OCI-LY7 (cell line): ENCODE measurements around the gene KIF14. TPM values are rescaled to one million over a fixed set of nuclear protein-coding genes. Genes with fewer than 3 reads are reported as not detected.

Source experiments
- BruUV-seq: library from RNA; stranded (reverse); fragments of 400-500 nt; replicated peaks from 2 replicates; lab custom pipeline; 2021; lab: Mats Ljungman, UMichigan
- CTCF ChIA-PET: fragments of 300-600 bp; sonication (Branson Sonifier 250); formaldehyde crosslinking; loops from one replicate; lab custom pipeline; 2022; ENCODE audit warnings: antibody characterized with exemption; ENCODE audit not compliant: unreplicated experiment; lab: Charles Lee
- POLR2A ChIA-PET: fragments of 300-600 bp; sonication (Branson Sonifier 250); formaldehyde crosslinking; loops from one replicate; lab custom pipeline; 2022; ENCODE audit warnings: antibody characterized with exemption; lab: Charles Lee
- DNase-seq: peaks from one replicate; pipeline ENCODE4 v3.0.0-alpha.2; 2015; ENCODE audit warnings: low spot score
- H2AFZ ChIP-seq: fragments of 200-600 bp; sonication (generic), shearing (Covaris generic); 2 replicates; pipeline ENCODE4 v1.6.1; 2014; ENCODE audit warnings: mild to moderate bottlenecking, antibody characterized with exemption, low read length, moderate library complexity
- H3K27ac ChIP-seq: fragments of 200-600 bp; sonication (generic); 2 replicates; pipeline ENCODE4 v1.5.1; 2014; ENCODE audit warnings: mixed run types, low read depth, mild to moderate bottlenecking, moderate library complexity, low read length, inconsistent platforms; ENCODE audit not compliant: poor library complexity, severe bottlenecking
- H3K36me3 ChIP-seq: fragments of 200-600 bp; sonication (generic); 2 replicates; pipeline ENCODE4 v1.6.1; 2014; ENCODE audit warnings: mild to moderate bottlenecking, antibody characterized with exemption, low read length, moderate library complexity, mixed read lengths; ENCODE audit not compliant: insufficient read depth
- H3K4me1 ChIP-seq: fragments of 200-600 bp; sonication (generic); 2 replicates; pipeline ENCODE4 v1.5.1; 2014; ENCODE audit warnings: mild to moderate bottlenecking, low read length; ENCODE audit not compliant: insufficient read depth, poor library complexity, severe bottlenecking
- H3K4me2 ChIP-seq: fragments of 200-600 bp; sonication (generic); 2 replicates; pipeline ENCODE4 v1.6.1; 2014; ENCODE audit warnings: mild to moderate bottlenecking, low read length
- H3K4me3 ChIP-seq: fragments of 200-600 bp; sonication (generic); 2 replicates; pipeline ENCODE4 v1.5.1; 2014; ENCODE audit warnings: mild to moderate bottlenecking, low read depth, low read length; ENCODE audit not compliant: poor library complexity, severe bottlenecking
- H3K79me2 ChIP-seq: fragments of 200-600 bp; sonication (generic); 2 replicates; pipeline ENCODE4 v1.6.1; 2016; ENCODE audit warnings: low read depth, mild to moderate bottlenecking, low read length, moderate library complexity, mixed read lengths; ENCODE audit not compliant: insufficient read depth
- H3K9me2 ChIP-seq: fragments of 200-600 bp; sonication (generic); 2 replicates; pipeline ENCODE4 v1.6.1; 2016; ENCODE audit warnings: mild to moderate bottlenecking, low read length, mixed read lengths; ENCODE audit not compliant: insufficient read depth
- H3K9me3 ChIP-seq: fragments of 200-600 bp; sonication (generic); 2 replicates; pipeline ENCODE4 v1.6.1; 2014; ENCODE audit warnings: mild to moderate bottlenecking, mixed run types, low read length, mixed read lengths
- H4K20me1 ChIP-seq: fragments of 200-600 bp; sonication (generic); 2 replicates; pipeline ENCODE4 v1.6.1; 2014; ENCODE audit warnings: mild to moderate bottlenecking, antibody characterized with exemption, low read length, moderate library complexity, mixed read lengths; ENCODE audit not compliant: insufficient read depth
- CTCF ChIP-seq: fragments of 200-600 bp; sonication (generic); conservative IDR thresholded peaks from 2 replicates; pipeline ENCODE4 v1.5.1; 2014; ENCODE audit warnings: mild to moderate bottlenecking, antibody characterized with exemption, low read length, moderate library complexity, mixed read lengths
- EZH2phosphoT487 ChIP-seq: fragments of 200-600 bp; sonication (generic); IDR thresholded peaks from 2 replicates; pipeline ENCODE4 v1.6.1; 2018; ENCODE audit warnings: low read depth, borderline replicate concordance, mild to moderate bottlenecking, mixed run types, antibody characterized with exemption, low read length, moderate library complexity, mixed read lengths
- intact Hi-C: fragments of 100-400 bp; cut with micrococcal nuclease; formaldehyde crosslinking; loops from one replicate; pipeline ENCODE4 v1.10.0; 2022; ENCODE audit not compliant: unreplicated experiment
- total RNA-seq, 2 experiments: library from RNA; depleted of rRNA in 1 of 2; stranded (reverse); fragments of >200 nt in 1 of 2; shearing (Covaris generic) in 1 of 2; gene quantifications; 2 replicates each; pipeline ENCODE4 v1.2.3, GENCODE V29; 2014 to 2022

Gene KIF14
- total RNA-seq, 2 experiments from 2014 or later, result 15.0 to 20.1 TPM

GRCh38 chr1:200505257-200505656 is 115.3 kb downstream of the KIF14 start:
- Histone ChIP-seq H3K4me3 (no peak overlapping the region), H2AFZ (no peak overlapping the region), H3K36me3 (no peaks in the 10 kb centered on the region), H3K79me2 (no peaks in the 10 kb centered on the region), H3K27ac (no peak overlapping the region), H3K9me3 (no peaks in the 10 kb centered on the region), H3K4me2 (no peak overlapping the region), H4K20me1 (no peaks in the 10 kb centered on the region), H3K9me2 (no peaks in the 10 kb centered on the region), H3K4me1 (no peaks in the 10 kb centered on the region)
- intact Hi-C loops, result no loop called here
- CTCF ChIA-PET, result no interaction called here
- no peak for TF ChIP-seq EZH2phosphoT487
- no peak for TF ChIP-seq CTCF
- BruUV-seq, result no TSS peak
- POLR2A ChIA-PET, result no interaction called here
- DNase-seq, result no peak

Other genes starting within 250 kb of the KIF14 start
- 22.9 and 24.2 TPM in 2 replicates for gene ZNF281, start 210.7 kb downstream of the KIF14 start, total RNA-seq (2014; rRNA removed; shearing (Covaris generic))
- 23.6 and 23.7 TPM in 2 replicates for gene ZNF281, start 210.7 kb downstream of the KIF14 start, total RNA-seq (2022)
- gene DDX59, start 49.2 kb upstream of the KIF14 start, total RNA-seq (2014; rRNA removed; shearing (Covaris generic)), result 22.4 and 28.7 TPM in 2 replicates
- 24.6 and 25.4 TPM in 2 replicates for gene DDX59, start 49.2 kb upstream of the KIF14 start, total RNA-seq (2022)
- 9.2 and 10.0 TPM in 2 replicates for gene CAMSAP2, start 118.1 kb upstream of the KIF14 start, total RNA-seq (2014; rRNA removed; shearing (Covaris generic))
- 12.2 and 14.9 TPM in 2 replicates for gene CAMSAP2, start 118.1 kb upstream of the KIF14 start, total RNA-seq (2022)